Measurements from ENCODE around the gene SMC1B.

GRCh38 chr22:45312856-45313255 lies 100.5 kb downstream of the SMC1B start:
- TF ChIP-seq CTCF (IDR thresholded peaks at IDR 0.05) = no peak
- no peak for TF ChIP-seq POLR2AphosphoS5 (IDR thresholded peaks at IDR 0.05; ENCODE audit: low read depth, low read length)
